Cardiac fibroblast (primary cell): ENCODE data around the gene CAMK2A.

Experiments
- DNase-seq, 2 donors: peaks; one replicate each; pipeline versions ENCODE4 v3.0.0 to v3.0.0-alpha.2; 2010; ENCODE audit warnings: low read depth in 2 of 2
- H3K4me3 ChIP-seq, 2 donors: replicated peaks in 1 of 2; 1 replicate in 1 of 2; 2 replicates in 1 of 2; pipeline ENCODE4 v1.5.1; 2011; ENCODE audit warnings: low read depth in 2 of 2, low read length in 2 of 2, mild to moderate bottlenecking in 2 of 2, moderate library complexity in 1 of 2
- CTCF ChIP-seq: IDR thresholded peaks from one replicate; pipeline ENCODE4 v1.5.1; 2011; ENCODE audit warnings: low read depth, mild to moderate bottlenecking, low read length, inconsistent platforms

CAMK2A gene

DNA sequence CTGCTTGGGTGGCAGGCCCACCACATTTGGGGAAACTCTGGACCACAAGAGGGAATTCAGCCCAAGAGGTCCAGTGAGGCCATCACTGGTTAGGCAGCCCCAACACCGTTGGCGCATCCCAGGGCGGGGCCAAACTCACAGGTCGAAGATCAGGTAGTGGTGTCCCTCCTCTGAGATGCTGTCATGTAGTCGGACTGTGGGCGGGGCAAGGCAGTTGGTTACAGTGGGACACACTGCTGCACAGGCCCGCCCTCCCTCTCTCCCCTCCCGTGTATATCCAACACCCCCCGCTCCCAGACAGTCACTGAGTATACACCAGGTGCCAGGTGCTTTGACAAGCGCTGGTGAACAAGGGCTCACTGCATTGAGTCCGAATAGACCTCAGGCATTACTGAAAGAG, 32.1 kb downstream of the CAMK2A start:
- no peak for TF ChIP-seq CTCF
- no peak overlapping the region for H3K4me3 ChIP-seq
- DNase-seq: no peak

DNA sequence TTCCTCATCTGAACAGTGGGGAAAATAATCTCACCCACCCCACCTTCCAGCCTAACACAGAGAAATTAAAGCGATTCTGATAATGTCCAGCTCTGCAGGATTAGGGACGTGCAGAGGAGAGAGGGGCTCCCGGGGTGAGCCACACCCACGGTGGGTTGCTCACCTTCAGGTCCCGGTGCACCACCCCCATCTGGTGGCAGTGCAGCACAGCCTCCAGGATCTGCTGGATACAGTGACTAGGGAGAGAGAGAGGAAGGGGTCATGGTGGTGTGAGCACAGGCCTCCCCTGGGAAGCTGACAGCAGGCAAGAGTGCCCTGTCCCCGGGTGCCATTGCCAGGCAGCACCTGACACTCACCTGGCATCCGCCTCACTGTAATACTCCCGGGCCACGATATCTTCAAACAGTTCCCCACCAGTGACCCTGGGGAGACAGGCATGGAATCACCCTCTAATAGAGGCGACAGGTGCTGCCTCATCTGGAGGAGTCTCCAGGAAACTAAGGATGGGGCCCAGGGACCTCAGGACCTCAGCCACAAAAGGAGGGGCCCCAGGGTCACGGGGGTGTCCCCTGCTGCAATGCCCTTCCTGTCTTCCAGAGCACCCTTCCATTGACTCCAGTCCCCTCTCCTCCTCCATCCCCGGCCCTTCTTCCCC, 33.0 kb downstream of the CAMK2A start:
- no peak for DNase-seq
- TF ChIP-seq CTCF: peak; percentile 7
- no peak overlapping the region for H3K4me3 ChIP-seq

DNA sequence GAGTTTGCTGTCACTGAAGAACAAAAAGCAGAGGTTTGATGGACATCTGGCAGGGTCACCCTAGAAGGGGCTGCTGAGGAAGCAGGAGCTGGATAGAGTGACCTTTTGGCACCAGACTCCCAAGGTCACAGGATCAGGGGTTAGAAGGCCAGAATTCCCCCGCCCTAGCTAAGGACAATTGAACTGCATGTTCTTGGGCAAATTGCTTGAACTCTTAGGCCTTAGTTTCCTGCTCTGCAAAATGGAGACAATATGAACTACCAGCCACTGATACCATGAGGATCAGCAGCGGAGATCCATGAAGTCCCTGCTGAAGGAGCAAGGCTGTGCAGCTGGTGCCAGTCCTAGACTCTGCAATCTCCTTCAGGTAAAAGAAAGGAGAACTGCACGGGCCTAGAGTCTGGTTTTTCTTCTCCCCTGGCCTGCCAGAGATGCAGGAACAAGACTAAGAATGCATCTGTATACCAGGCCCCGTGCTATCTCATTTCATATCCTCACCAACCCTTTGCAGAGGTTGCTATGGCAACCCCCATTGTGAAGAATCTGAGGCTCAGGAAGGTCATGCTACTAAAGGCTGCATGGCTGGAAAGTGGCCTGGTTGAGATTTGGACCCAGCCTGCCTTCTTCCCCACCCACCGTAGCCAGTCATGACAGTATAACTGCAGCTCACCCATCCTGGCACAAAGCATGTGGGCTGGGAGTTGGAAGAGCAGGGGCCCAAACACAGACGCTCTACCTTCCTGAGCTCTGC, 33.7 kb downstream of the CAMK2A start:
- DNase-seq: peak in 1 of 2 donors; percentile 70
- no peak overlapping the region for H3K4me3 ChIP-seq
- TF ChIP-seq CTCF: no peak

DNA sequence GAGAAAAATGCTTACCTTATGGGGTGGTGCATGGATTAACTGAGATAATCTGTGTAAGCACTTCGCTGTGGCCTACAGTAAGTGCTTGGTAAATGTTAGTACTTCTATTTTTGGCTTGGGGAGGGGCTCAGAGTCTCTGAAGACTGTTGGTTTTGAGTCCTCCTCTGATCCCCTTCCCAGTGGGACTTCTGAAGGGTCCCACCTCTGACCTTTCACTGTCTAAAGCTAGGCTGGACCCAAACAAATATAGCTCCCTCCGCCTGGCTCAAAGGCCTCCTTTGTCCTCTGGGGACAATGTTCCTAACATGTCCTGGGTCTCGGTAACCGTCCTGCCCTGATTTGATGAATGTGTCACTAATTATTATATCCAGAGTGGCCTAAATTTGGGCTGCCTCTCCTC, 34.8 kb downstream of the CAMK2A start:
- H3K4me3 ChIP-seq: no peak overlapping the region
- TF ChIP-seq CTCF: no peak

DNA sequence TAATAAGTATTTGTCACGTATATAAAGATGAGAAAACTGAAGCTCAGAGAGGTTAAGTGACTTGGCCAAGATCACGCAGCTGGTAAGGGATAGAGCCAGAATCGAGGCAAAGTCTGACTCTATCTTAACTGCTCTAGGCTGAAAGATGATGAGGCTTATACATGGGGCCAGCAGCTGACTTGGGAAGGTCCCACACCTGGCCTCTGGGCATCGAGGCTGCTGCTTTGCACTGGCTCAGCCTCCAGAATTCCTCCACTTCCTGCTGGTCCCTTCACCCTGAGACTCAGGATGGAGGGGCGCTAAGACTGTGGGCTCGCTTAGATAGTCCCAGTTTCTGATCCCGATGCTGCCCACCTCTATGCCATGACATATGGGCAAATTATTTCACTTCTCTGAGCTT, 35.2 kb downstream of the CAMK2A start:
- DNase-seq: no peak
- no peak overlapping the region for H3K4me3 ChIP-seq
- no peak for TF ChIP-seq CTCF

More for the DNA sequence above, 34.8 kb downstream of the CAMK2A start:
- no peak for DNase-seq

GRCh38 chr5:150253416-150254208, 36.0 kb downstream of the CAMK2A start:
- DNase-seq: no peak
- no peak overlapping the region for H3K4me3 ChIP-seq
- no peak for TF ChIP-seq CTCF
